Right ventricle myocardium inferior (tissue), 1 donor: ENCODE results near the gene WNT10A. TPM values are rescaled to one million over a fixed set of nuclear protein-coding genes. Genes with fewer than 3 reads are reported as not detected.
A peak's percentile ranks its signal among the peaks of the same experiment; 100 is the strongest.
"Not testable (repeated sequence)": the region's sequence is repeated elsewhere in the genome, so short reads cannot be mapped to it uniquely, and the experiment has no call there.

Experiments used
- ATAC-seq: fragments of 200-7000 bp; cut with Tn5 transposase; one replicate; pipeline ENCODE4 v1.9.1; 2020; ENCODE audit warnings: mild to moderate bottlenecking, moderate library complexity
- DNase-seq: peaks from one replicate; pipeline ENCODE4 v3.0.0; 2021; ENCODE audit errors: missing footprints
- intact Hi-C: fragments of 100-400 bp; cut with DNase I; formaldehyde crosslinking; loops from one replicate; pipeline ENCODE4 v1.11.0; 2022
- long read RNA-seq: library from polyadenylated mRNA; unstranded; transcript quantifications from one replicate; pipeline ENCODE4 v2.0.0, GENCODE V29; 2021
- total RNA-seq: library from RNA; stranded (reverse); fragmentation: NEBNext Ultra II Directional; extraction: Animal tissue kit (Norgen Biotek cat#: 25700); gene quantifications from one replicate; pipeline ENCODE4 v1.2.1, GENCODE V29; 2021
- donor health status: DM: no; HTN: yes; CAD: no; lungs with severe emphysema.

WNT10A gene
- not detected for total RNA-seq
- long read RNA-seq: 0 reads

DNA sequence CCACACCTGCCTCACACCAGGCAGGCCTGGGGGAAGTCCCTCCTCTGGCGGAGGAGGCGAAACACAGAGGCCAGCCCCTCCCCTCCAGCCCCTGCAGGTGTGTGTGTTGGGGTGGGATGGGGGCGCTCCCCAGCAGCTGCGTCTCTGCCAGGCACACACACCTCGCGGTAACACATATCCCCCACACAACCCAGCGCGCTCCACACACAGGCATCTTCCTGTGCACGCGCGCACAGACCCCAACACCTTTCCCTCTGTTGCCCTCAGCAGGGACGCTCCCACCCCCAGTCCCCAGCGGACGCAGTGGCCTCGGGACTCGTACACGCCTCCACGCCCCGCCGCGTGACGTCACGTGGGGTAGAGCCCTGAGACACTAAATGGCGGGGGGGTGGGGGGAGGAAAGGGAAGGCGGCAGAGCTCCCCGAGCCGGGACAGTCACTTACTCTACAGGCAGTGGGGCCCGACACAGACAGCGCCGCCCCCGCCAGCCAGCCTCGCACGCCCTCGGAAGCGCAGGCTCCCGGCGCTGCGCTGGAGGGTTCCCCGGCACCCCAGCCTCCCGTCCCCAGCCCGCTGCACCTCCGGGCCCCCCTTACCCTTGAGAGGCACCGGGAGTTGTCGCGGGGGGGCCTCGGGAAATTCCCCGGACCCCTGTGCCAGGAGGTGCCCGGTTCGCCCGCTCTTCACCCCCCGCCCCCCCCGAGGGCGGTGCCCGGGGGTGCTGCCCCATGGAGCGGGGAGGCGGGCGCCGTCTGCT is at the start of gene WNT10A:
Gene WNT10A (plus strand): TSS at position 751 of the 757 bp plus-strand sequence. CDS start 144 bp downstream, outside the sequence.
- intact Hi-C loops: no loop called here
- DNase-seq (no peak), ATAC-seq (no peak)

DNA sequence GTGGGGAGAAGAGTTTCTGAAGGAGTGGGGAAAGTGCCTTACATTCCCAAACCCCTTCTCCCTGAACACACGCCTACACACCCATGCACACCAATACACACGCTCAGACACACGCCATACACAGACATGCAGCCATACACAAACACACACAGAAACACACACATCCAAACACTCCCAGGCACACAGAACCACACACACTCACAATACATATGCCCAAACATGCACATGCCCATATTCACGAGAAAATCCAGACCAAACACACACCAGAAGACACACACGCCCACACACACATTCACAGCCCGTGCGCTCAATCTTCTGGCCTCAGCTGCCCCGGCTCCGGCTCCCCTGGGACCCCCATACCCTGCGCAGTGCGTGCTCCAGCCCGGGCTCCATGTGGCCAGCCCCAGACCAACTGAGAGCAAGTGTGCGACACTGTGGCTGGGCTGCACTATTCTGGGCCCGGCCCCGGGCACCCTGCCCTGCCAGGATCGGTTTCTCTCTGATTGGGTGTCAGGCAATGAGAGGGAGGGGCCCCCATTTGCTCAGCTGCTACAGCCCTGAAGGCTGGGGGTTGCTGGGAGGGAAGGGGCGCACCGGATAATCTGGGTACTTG is 49.2 kb upstream of the WNT10A start, which contains the start of gene PRKAG3:
Gene PRKAG3 (minus strand): TSS at position 426 of the 613 bp plus-strand sequence.
- ATAC-seq: peak; percentile 38

DNA sequence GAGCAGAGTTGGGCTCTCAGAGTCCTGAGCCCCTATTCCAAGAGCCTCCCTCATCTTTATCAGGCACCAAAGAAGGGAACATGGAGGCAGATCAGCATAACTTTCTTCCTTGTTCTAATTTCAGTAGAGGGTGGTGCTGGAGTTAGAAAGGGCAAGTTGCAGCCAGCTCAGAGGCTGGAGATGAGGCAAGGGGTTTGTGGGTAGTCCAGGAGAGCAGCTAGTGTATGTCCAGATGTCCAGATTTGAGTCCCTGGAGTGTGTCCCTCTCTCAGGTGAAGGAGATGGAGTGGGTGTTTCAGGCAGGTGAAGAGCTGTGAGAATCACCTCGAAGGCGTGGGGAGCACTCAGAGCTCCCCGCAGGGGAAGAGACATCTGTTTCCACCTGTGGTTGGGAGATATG is 48.6 kb upstream of the WNT10A start:
- ATAC-seq (peak; percentile 18), DNase-seq (no peak)
- intact Hi-C loops: no loop called here

More for the DNA sequence above, 49.2 kb upstream of the WNT10A start, which contains the start of gene PRKAG3:
- intact Hi-C loops: no loop called here
- DNase-seq: peak; percentile 70

DNA sequence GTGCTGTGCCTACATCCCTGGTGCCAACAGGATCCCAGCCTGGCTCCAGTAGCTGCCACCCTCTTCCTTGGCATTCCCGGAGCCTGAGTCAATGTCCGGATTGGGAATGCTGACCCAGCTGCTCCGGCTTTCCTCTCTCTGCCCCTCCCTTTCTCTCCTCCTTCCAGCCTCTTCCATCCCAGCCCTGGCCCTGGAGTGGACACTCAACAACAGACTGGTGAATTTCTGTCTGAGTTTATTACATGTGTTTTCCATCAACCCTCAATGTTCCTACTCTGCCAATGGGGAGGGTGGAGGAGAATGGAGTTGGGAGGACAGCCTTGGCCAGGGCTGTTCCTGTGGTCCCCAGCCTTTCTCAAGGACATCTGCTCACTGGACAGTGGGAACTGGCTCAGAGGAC is 48.1 kb upstream of the WNT10A start:
- DNase-seq (no peak), ATAC-seq (peak; percentile 84)
- intact Hi-C loops: no loop called here

DNA sequence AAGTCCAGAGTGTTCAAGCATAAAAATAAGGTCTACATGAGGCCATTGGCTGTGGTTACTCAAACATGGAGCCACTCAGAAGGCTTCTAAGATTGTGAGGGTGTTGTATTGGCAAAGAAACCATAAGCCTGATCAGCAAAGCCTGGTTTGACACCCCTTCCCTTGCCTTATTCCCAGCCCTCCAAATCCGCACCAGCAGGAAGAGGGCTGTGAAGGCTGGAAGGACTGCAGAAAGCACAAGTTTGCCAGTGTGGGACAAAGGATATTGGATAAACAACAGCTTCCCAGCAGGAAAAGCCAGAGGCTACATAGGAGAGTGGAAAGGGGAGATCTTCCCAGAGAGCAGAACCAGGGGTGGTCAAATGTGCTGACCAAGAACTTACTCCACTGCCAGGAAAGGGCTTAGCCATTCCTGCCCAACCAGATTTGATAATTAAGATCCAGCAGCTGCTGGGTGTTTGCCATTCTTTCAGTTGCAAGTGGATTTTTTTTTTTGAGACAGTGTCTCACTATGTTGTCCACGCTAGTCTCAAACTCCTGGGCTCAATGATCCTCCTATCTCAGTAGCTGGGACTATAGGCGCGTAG is 47.5 kb upstream of the WNT10A start:
- no peak for ATAC-seq
- intact Hi-C loops: no loop called here
- no peak for DNase-seq

DNA sequence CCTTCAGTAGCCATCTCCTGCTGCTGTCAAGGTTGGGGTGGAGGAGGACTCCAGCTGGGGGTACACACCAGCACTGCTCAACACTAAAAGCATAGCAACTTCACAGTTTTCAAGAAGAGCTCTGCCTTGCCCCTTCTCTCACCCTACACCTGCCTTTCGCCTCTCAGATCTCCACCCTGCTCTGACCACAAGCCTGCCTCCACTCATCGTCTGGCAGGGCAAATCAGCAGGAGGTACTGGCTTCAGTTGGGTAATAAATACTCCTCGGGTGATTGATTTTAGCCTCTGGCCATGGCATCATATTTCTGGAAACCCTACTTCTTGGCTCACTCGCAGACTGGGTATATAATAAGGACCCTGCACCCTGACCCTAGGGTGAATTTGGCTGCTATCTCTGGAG is 46.0 kb upstream of the WNT10A start:
- ATAC-seq (no peak), DNase-seq (no peak)
- intact Hi-C loops: no loop called here

DNA sequence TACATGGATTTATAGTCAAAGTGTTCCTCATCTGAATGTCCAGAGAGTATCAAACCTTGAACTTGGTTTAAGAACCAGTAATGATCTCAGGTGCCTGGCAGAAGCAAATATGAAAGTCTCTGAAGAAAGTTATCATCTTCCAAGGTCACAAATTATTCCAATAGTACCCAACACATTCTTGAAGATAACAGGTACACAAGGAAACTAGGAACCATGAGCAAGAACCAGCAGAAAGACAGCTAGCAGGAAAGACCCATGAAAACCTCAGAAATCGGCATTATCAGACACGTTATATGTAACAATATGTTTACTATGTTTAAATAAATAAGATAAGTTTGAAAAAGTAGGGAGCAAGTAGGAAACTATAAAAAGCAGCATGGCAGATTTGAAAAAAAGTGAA is 43.2 kb upstream of the WNT10A start:
- no peak for DNase-seq
- intact Hi-C loops: no loop called here
- ATAC-seq: no peak

DNA sequence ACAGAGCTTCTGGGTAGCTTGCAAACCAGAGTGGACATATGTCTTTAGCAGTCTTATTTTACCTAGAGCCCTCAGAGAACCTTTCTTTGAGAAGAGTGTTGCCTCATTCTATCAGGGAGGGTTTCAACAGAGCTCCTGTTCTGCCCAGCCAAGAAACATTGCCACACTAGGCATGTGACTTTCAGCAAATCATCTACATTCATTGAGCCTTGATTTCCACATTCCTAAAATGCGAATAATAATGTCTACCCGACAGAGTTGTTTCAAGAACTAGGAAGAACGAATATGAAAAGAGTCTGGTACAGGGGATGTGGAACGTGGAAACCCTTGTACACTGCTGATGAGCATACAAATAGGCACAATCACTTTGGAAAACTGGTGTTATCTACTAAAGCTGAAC is 41.2 kb upstream of the WNT10A start:
- no peak for ATAC-seq
- intact Hi-C loops: no loop called here
- DNase-seq: no peak

DNA sequence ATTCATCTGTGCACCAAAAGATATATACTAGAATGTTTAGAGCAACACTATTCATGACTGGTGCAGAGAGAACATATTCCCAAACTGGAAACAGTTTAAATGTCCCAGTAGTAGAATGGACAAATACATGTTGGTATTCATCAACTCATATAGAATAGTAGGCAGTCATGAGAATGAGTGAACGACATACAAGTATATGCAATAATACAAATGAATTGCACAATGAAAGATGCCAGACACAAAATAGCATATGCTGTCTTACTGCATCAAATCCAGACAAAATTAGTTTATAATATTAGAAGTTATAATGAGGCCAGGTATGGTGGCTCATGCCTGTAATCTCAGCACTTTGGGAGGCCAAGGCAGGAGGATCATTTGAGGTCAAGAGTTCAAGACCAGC is 40.8 kb upstream of the WNT10A start:
- intact Hi-C loops: no loop called here
- no peak for ATAC-seq
- DNase-seq: no peak

DNA sequence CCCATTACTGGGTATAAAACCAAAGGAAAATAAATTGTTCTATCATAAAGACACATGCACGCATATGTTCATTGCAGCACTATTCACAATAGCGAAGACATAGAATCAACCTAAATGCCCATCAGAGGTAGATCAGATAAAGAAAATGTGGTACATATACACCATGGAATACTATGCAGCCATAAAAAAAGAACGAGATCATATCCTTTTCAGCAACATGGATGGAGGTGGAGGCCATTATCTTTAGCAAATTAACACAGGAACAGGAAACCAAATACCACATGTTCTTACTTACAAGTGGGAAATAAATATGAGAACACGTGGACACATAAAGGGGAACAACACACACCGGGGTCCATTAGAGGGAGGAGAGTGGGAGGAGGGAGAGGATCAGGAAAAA is 36.3 kb upstream of the WNT10A start:
- ATAC-seq, DNase-seq, intact Hi-C loops: not testable (repeated sequence)

DNA sequence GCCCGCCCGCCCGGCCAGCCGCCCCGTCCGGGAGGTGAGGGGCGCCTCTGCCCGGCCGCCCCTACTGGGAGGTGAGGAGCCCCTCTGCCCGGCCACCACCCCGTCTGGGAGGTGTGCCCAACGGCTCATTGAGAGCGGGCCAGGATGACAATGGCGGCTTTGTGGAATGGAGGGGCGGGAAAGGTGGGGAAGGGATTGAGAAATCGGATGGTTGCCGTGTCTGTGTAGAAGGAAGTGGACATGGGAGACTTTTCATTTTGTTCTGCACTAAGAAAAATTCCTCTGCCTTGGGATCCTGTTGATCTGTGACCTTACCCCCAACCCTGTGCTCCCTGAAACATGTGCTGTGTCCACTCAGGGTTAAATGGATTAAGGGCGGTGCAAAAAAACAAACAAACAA is 33.7 kb upstream of the WNT10A start:
- intact Hi-C loops: loop anchor here (2.0 kb wide), 1 partner anchor 136 kb away; the partner anchor contains the start of gene TTLL4
- DNase-seq, ATAC-seq: not testable (repeated sequence)

DNA sequence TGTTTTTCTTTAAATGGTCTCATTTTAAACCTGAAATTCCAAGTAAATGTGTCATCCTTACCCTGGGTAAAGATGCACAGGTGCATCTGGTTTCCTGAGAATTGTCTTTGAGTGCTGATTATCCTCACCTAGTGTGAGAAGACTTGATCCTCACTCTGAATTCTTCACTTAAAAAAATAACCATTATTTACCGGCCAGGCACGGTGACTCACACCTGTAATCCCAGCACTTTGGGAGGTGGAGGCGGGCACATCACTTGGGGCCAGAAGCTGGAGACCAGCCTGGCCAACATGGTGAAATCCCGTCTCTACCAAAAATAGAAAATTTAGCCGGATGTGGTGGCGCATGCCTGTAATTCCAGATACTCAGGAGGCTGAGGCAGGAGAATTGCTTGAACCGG is 30.9 kb upstream of the WNT10A start:
- intact Hi-C loops: loop anchor here (5.0 kb wide), 1 partner anchor 48 kb away; no protein-coding TSS in a partner anchor
- ATAC-seq: no peak
- DNase-seq: no peak

DNA sequence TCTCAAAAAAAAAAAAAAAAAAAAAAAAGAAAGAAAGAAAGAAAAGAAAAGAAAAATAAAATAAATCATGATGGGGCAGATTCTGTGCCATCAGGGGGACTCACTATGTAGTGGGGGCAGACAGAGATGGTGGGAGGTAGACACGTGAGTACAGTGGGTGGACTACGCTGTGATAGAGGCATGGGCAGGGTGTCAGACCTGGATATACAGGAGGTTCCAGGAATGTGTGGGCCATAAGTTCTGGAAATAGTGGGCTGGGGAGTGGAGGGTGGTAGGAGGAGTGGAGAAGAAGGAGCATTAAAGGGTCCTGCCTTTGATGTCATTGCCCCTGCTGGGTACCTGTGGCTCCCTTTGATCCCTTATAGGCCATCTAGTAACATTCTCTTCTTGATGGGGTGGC is 29.9 kb upstream of the WNT10A start:
- intact Hi-C loops: loop anchor here (5.0 kb wide), 1 partner anchor 47 kb away; no protein-coding TSS in a partner anchor
- ATAC-seq (no peak), DNase-seq (no peak)

DNA sequence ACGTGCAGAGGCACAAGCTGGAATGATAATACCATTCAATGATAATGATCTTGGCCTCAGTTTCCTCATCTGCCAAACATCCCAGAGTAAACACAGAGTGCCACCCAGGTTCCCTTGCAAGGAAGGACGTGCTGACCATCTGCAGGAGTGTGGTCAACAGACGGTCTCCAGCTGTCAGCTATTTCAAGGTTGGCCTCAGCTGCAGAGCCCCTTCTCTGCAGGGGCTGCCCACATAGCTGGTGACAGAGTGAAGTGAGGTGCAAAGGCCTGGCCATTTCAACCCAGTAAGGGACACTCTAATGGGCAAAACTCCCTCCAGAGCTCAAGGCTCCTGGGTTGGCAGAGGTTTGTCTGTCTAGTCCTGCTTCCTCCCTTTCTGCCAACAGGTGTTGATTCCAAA is 29.4 kb upstream of the WNT10A start:
- ATAC-seq: no peak
- peak; percentile 37 for DNase-seq
- intact Hi-C loops: loop anchor here (5.0 kb wide), 1 partner anchor 46 kb away; no protein-coding TSS in a partner anchor

DNA sequence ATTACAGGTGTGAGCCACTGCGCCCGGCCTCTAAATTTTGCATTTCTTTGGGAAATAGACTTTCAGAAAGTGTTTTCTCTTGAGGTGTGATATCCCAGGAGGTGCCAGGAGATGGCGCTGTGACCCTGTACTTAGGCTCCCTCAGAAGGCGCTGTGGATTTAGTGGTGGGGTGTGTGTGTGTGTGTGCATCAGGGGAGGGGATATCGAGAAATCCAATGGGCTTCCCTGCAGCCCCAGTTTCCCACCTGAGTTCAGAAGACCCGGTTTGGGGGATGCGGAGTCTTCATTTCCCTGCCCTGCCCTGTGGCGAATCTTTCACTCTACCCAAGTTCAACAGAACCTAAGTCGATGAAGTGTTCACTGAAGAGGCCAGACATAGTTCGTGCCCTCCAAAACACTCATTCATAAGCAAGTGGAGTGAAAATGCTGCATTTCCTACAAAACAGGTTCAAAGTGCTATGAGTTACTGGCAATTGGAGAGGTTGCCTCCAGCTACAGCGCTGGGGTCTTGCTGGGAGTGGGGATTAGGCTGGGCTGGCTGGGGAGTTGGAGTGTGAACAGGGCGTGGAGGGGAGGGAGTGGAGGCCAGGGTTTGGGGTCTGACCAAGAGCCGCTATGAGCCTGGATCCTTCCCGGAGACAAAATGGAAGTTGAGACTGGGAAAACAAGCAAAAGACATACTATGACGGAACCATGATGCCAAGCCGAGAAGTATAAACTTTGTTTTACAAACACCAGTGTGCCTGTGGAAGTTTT is 27.6 kb upstream of the WNT10A start:
- peak; percentile 76 for DNase-seq
- peak; percentile 51 for ATAC-seq
- intact Hi-C loops: loop anchor here (5.0 kb wide), 1 partner anchor 44 kb away; no protein-coding TSS in a partner anchor

DNA sequence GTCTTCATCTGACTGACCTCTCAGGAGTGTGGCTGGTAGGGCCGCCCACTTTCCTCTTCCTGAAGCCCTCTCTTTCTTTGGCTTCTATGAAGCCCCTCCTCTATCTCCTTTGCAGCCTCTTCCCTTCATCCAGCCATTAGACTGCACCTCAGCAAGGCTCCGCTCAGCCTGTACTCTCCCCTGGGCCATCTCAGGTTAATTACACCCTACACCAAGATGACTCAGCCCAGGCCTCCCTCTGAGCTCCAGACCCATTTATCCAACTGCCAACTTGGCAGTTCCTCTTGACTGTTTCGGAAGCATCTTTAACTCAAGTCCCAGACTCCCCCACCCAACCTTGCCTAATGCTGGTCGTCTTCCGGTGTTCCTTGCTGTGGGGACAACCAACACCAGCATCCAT is 26.9 kb upstream of the WNT10A start:
- DNase-seq: no peak
- ATAC-seq: no peak
- intact Hi-C loops: loop anchor here (5.0 kb wide), 1 partner anchor 44 kb away; no protein-coding TSS in a partner anchor

DNA sequence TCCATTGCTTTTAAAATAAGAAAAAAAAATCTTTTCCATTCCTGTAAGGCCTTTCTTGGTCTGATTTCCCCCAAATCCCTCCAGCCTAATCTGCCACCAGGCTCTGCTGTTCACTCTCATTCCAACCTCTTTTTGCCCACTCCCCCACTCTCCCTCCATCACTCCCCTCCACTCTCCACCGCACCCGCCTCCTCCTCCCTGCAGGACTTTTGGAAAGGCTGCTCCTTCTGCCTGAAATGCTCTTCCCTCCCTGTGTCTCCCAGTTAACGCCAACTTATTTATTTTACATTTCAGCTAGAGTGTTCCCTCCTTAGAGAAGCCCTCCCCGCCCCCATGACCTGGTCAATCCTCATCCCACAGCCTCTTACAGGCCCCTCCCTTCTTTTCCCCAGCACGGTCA is 25.8 kb upstream of the WNT10A start:
- no peak for DNase-seq
- intact Hi-C loops: loop anchor here (5.0 kb wide), 1 partner anchor 42 kb away; no protein-coding TSS in a partner anchor
- no peak for ATAC-seq

DNA sequence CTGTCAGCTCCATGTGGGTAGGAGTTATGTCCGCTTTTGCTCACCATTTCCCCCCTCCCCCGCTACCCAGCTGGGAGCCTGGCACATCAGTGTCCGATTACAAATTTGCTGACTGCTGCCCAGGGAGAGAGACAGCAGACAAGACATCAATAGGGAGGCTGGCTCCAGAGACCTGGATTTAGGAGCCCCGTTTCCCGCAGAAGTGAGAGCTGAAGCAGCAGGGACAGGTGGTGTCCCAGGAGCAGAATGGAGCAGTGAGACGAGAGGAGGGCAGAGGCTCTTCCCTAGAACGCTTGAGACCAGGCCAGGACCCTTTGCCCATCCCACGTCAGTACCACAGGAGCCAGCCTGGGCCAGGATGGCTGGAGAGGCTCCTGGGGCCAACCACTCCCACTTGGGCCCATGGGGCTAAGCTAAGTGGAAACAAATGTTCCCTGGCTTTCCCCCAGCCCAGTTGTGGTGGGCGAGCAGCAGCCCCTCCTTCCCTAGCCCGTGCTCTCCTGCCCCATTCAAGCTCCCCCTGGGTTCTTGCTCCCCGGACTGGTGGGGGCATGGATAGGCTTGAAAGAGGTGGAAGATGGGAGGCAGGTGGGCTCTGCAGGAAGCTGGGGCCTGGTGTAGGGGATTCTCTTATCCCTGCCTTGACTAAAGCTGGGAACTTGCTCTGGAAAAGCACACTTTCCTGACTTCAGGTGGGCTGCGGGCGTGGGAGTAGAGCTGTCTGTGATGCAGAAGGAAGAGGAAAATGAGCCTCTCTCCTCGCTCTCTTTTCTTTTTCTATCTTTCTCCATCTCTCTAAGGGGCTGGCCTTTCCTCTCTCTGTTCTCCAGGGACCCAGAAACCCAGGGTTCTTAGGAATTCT is 25.1 kb upstream of the WNT10A start:
- no peak for DNase-seq
- intact Hi-C loops: no loop called here
- ATAC-seq: no peak
